Urinary bladder (tissue), 4 donors: Measurements from ENCODE around the gene ATP2C1. TPM values are rescaled to one million over a fixed set of nuclear protein-coding genes. Genes with fewer than 3 reads are reported as not detected.
"Not testable (repeated sequence)": the region's sequence is repeated elsewhere in the genome, so short reads cannot be mapped to it uniquely, and the experiment has no call there.

ENCODE experiments used
- DNase-seq: peaks from one replicate; pipeline ENCODE4 v3.0.0-alpha.2; 2015; ENCODE audit errors: extremely low spot score
- H3K27ac ChIP-seq: one replicate; pipeline ENCODE4 v1.5.1; 2013; ENCODE audit warnings: low read depth, mild to moderate bottlenecking, moderate library complexity
- H3K36me3 ChIP-seq: one replicate; pipeline ENCODE4 v1.6.1; 2013; ENCODE audit warnings: mild to moderate bottlenecking, moderate library complexity; ENCODE audit not compliant: insufficient read depth
- H3K4me1 ChIP-seq: one replicate; pipeline ENCODE4 v1.6.1; 2013; ENCODE audit warnings: mild to moderate bottlenecking, moderate library complexity; ENCODE audit not compliant: insufficient read depth
- H3K4me3 ChIP-seq: one replicate; pipeline ENCODE4 v1.5.1; 2013; ENCODE audit warnings: low read depth, low read length
- WGBS: extraction: QIAGEN DNeasy Blood & Tissue Kit; methylation state at CpG from one replicate; pipeline ENCODE4 v1.1.7; 2013; 5-methylcytosine and 5-hydroxymethylcytosine counted together
- polyA plus RNA-seq: library from polyadenylated mRNA; stranded (reverse); fragments of 200-250 nt; gene quantifications from one replicate; pipeline ENCODE4 v1.2.3, GENCODE V29; 2013
- total RNA-seq: library from RNA; depleted of rRNA; stranded (reverse); fragments of >200 nt; gene quantifications from one replicate; pipeline ENCODE4 v1.2.3, GENCODE V29; 2014
- donor health status: healthy with polysubstance abuse.
- donor health status: healthy.

The ATP2C1 gene
- total and polyA plus RNA-seq, 2 donors: 41.8 to 94.4 TPM

DNA sequence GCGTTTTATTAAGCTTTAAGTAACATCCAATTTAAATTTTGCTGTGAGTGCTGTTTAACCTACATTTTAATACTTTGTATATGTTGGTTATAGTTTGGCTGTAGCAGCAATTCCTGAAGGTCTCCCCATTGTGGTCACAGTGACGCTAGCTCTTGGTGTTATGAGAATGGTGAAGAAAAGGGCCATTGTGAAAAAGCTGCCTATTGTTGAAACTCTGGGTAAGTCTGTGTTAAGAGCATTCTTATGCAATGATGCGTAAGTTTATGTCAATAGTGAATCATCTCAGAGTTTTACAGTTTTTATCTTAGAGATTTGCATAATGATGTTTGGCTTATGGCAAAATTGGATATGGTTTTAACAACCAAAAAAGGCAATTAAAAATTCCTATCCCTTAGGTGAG lies 70.0 kb downstream of the ATP2C1 start:
- H3K4me3 ChIP-seq: no peak overlapping the region
- peaks cover 3% of the 10 kb centered on the region for H3K36me3 ChIP-seq
- DNase-seq: no peak
- H3K4me1 ChIP-seq: no peaks in the 10 kb centered on the region
- 83% methylated on average over 3 of the region's 3 CpGs for WGBS
- no peak overlapping the region for H3K27ac ChIP-seq

DNA sequence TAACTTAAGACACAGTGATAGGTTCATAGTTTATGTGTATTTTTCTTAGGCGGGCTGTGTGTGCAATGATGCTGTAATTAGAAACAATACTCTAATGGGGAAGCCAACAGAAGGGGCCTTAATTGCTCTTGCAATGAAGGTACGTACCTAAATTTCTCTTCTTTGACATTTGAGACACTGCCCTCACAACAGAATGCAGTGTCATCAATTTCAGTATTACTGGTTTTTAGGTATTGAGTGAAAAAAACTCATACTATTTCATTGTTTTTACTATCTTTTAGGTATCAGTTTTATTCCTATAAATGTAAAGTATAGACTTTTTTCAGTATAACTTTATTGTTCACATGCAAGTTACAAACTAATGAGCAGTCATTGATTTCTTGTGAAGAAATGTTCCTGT lies 73.4 kb downstream of the ATP2C1 start:
- Histone ChIP-seq H3K4me1 (no peaks in the 10 kb centered on the region), H3K4me3 (no peak overlapping the region), H3K27ac (no peak overlapping the region), H3K36me3 (peaks cover 7% of the 10 kb centered on the region)
- 94% methylated on average over 2 of the region's 2 CpGs for WGBS
- no peak for DNase-seq

DNA sequence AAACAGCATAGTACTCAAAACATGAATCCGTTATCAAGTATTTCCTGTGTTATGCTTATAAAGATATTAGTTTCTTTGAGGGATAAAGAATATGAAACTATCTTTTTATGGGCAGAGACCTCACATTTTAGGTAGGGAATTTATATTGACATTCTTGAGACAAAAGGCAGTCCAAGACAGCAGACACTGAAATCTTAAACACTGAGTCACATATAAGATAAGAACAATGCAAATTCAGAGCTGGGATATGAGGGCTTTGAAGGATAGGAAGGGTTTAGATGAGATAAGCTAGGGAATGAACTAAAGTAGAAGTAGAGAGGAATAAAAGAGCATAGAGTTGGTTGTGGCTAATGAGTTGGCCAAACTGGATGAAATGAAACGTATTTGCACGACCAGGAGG lies 74.3 kb downstream of the ATP2C1 start:
- Histone ChIP-seq H3K27ac (no peak overlapping the region), H3K4me1 (no peaks in the 10 kb centered on the region), H3K4me3 (no peak overlapping the region), H3K36me3 (peaks cover 7% of the 10 kb centered on the region)
- WGBS: 68% methylated on average over 3 of the region's 3 CpGs
- no peak for DNase-seq

DNA sequence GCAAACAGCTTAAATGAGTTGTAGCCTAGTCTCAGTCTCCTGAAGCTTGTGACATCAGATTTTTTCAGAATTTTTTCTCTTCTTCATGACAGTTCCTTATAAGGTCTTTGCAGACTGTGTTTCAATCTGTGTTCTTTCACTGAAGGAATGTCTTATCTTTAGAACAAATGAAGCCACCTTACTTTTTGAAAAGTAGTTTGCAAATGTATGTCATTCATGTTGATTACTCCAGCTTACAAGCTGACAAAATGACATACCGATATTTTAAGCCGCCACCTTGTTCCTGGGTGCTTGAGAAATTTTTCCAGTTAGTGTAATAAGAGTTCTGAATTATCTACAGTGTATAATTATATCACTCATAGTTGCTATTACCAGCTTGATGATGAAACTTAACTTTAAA lies 75.7 kb downstream of the ATP2C1 start:
- Histone ChIP-seq H3K4me1 (no peaks in the 10 kb centered on the region), H3K27ac (no peak overlapping the region), H3K36me3 (peaks cover 7% of the 10 kb centered on the region), H3K4me3 (no peak overlapping the region)
- 89% methylated on average over 2 of the region's 2 CpGs for WGBS
- no peak for DNase-seq

DNA sequence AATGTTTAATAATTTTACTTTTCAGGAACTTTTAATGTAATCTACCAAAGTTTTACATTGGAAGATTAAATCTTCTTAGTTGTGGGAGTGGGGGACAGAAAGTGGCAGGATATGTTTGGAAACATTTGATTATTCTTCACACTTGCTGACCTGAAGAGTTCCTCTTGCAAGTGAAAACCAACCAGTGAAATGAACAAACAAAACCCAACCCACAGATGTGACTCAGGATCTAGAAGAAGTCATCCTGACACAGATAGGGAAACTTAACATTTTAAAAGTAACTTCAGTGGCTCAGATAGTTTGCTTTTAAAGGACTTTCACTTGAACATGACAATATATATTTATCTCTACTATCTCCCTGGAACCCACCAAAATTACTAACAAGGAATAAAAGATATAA lies 77.3 kb downstream of the ATP2C1 start:
- peaks cover 7% of the 10 kb centered on the region for H3K36me3 ChIP-seq
- H3K4me3 ChIP-seq: no peak overlapping the region
- no peak for DNase-seq
- no peak overlapping the region for H3K27ac ChIP-seq
- no peaks in the 10 kb centered on the region for H3K4me1 ChIP-seq

DNA sequence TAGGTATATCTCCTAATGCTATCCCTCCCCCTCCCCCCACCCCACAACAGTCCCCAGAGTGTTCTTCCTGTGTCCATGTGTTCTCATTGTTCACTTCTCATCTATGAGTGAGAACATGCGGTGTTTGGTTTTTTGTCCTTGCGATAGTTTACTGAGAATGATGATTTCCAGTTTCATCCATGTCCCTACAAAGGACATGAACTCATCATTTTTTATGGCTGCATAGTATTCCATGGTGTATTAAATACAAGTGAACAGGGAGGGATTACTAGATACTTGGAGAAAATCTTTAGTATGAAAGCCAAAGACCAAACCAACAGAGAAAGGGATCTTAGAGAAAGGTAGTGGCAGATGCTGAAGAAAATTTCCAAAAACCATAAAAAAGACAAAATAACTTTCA lies 78.7 kb downstream of the ATP2C1 start:
- DNase-seq, H3K36me3 ChIP-seq, H3K4me1 ChIP-seq, H3K4me3 ChIP-seq, H3K27ac ChIP-seq: not testable (repeated sequence)
- 99% methylated on average over 2 of the region's 2 CpGs for WGBS

DNA sequence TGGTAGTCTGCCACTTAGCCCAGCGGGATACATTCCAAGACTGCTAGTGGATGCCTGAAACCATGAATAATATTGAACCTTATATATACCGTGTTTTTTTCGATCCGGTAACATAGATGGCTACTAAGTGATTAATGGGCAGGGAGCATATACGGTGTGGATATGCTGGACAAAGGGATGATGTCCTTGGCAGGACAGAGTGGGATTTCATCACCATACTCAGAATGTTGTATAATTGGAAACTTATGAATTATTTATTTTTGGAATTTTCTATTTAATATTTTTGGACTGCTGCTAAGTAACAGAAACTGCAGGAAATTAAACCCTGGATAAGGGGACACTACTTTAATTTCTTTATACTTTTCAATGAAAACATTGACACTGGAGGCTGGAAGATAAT lies 79.5 kb downstream of the ATP2C1 start:
- Histone ChIP-seq H3K4me1 (no peaks in the 10 kb centered on the region), H3K4me3 (no peak overlapping the region), H3K27ac (no peak overlapping the region), H3K36me3 (peaks cover 6% of the 10 kb centered on the region)
- 93% methylated on average over 5 of the region's 5 CpGs for WGBS
- no peak for DNase-seq

DNA sequence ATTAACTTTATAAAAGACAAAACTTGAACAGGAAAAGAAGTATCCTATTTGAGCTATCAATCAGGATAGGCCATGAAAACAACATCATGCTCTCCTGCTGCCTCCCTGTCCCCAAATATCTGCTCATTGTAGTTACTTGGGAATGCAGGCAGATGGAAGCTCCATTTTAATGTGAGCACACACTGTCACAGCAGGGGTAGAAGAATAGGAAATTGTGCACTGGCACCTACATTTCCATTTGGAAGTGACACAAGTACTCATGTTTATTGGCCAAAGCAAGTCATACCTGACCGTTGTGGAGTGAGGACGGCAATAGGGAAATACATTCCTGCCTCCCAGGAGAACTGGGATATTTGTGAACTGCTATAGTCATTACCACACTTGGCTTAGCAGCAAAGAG lies 80.3 kb downstream of the ATP2C1 start:
- Histone ChIP-seq H3K4me1 (no peaks in the 10 kb centered on the region), H3K27ac (no peak overlapping the region), H3K36me3 (peaks cover 6% of the 10 kb centered on the region), H3K4me3 (no peak overlapping the region)
- DNase-seq: no peak
- 94% methylated on average over 2 of the region's 2 CpGs for WGBS

DNA sequence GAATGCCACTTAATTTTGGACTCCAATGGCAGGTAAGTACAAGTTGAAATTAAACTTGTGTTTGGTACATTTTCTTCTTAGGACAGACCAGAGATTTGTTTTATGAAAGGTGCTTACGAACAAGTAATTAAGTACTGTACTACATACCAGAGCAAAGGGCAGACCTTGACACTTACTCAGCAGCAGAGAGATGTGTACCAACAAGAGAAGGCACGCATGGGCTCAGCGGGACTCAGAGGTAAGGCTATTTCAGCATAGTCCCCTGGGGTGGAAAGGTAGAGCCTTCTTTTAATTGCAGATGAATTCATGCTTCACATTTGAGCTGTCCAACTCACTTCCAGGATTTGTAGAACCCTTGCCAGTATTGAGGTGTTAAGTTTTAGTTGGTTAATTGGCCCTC lies 81.4 kb downstream of the ATP2C1 start:
- 93% methylated on average over 3 of the region's 3 CpGs for WGBS
- peaks cover 5% of the 10 kb centered on the region for H3K36me3 ChIP-seq

DNA sequence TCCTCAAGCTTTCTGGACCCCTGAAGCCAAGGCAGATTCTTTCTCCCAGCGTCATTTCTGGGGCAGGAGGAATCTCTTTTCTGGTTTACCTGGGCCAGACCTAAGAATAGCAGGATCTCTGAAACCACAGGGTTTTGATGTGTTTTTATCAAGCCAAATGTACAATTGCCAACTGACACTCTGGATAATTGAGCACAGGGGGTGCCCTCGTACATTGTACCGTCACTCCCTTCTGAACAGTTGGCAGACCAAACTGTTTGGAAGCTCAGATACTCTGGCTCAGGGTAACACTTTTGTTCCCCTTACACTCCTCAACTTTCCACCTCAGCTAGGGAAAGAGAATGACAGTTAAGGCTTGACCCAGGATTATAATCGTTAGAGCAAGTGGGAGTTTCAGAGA lies 82.8 kb downstream of the ATP2C1 start:
- H3K4me3 ChIP-seq: no peak overlapping the region
- H3K4me1 ChIP-seq: no peaks in the 10 kb centered on the region
- peaks cover 2% of the 10 kb centered on the region for H3K36me3 ChIP-seq
- WGBS: 76% methylated on average over 4 of the region's 4 CpGs
- DNase-seq: no peak
- H3K27ac ChIP-seq: no peak overlapping the region

More for the DNA sequence above, 81.4 kb downstream of the ATP2C1 start:
- no peak for DNase-seq
- no peak overlapping the region for H3K4me3 ChIP-seq
- no peaks in the 10 kb centered on the region for H3K4me1 ChIP-seq
- no peak overlapping the region for H3K27ac ChIP-seq

DNA sequence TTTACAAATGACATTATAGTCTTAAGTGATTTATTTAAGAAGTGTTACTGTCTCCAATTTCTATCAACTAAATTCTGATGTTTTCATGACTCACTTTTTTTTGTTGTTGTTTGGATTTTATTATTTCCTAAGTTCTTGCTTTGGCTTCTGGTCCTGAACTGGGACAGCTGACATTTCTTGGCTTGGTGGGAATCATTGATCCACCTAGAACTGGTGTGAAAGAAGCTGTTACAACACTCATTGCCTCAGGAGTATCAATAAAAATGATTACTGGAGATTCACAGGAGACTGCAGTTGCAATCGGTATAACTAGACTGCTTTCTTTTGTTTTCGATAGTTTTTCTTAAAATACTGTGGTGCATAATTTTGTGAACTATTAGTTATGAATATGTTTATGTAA lies 85.2 kb downstream of the ATP2C1 start:
- H3K4me3 ChIP-seq: no peak overlapping the region
- no peak overlapping the region for H3K27ac ChIP-seq
- DNase-seq: no peak
- no peaks in the 10 kb centered on the region for H3K36me3 ChIP-seq
- WGBS: 89% methylated on average over 2 of the region's 2 CpGs
- H3K4me1 ChIP-seq: no peaks in the 10 kb centered on the region

DNA sequence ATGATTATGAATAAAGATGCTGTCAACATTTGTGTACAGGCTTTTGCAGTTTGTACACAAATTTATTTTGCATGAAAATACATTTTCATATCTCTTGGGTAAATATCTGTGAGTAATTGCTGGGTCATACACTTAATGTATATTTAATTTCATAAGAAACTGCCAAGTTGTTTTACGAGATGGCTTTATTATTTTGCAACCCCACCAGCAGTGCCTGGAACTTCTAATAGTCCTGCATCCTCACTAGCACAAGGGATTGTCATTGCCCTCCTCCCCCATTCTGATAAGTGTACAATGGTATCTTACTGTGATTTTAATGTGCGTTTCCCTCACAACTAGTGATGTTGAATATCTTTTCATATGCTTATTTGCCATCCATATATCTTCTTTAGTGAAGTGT lies 87.6 kb downstream of the ATP2C1 start:
- no peak for DNase-seq
- Histone ChIP-seq H3K4me1 (no peaks in the 10 kb centered on the region), H3K36me3 (no peaks in the 10 kb centered on the region), H3K4me3 (no peak overlapping the region), H3K27ac (no peak overlapping the region)
- 92% methylated on average over 2 of the region's 2 CpGs for WGBS

DNA sequence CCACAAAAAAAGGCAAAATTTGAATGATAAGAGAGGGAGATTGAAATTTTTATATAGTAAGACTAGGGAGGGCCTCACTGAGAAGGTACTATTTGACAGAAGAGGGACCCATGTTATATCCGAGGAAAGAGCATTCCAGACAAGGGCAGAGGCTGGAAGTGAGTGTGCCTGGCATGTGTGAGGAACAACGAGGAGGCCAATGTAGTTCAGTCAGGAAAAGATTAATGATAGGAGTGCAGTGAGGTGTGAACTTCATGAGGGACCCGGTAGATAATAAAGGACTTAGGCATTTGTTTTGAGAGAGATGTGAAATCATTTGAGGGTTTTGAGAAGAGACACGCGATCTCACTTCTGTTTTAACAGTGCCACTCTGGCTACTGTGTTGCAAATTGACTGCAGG lies 96.4 kb downstream of the ATP2C1 start:
- Histone ChIP-seq H3K4me3 (no peak overlapping the region), H3K4me1 (no peaks in the 10 kb centered on the region), H3K36me3 (peaks cover 3% of the 10 kb centered on the region), H3K27ac (no peak overlapping the region)
- 71% methylated on average over 5 of the region's 5 CpGs for WGBS
- DNase-seq: no peak

DNA sequence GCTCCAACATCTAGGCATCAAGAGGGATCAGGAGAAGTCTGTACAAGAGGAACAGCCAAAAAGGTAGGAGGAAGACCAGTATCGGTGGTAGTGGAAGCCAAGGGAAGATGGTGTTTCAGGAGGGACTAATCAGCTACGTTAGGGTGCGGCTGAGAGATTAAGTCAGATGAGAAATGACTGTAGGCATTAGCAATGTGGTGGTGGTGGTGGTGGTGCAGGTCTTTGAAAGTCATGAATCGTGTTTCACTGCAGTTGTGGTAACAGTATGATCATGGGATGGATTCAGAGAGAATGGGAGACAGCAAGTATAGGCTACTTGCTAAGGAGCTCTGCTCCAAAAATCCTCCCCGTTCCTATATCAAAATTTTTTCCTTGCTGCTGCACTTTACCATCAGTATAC lies 97.2 kb downstream of the ATP2C1 start:
- Histone ChIP-seq H3K36me3 (peaks cover 3% of the 10 kb centered on the region), H3K4me3 (no peak overlapping the region), H3K4me1 (no peaks in the 10 kb centered on the region), H3K27ac (no peak overlapping the region)
- 97% methylated on average over 5 of the region's 5 CpGs for WGBS
- no peak for DNase-seq

DNA sequence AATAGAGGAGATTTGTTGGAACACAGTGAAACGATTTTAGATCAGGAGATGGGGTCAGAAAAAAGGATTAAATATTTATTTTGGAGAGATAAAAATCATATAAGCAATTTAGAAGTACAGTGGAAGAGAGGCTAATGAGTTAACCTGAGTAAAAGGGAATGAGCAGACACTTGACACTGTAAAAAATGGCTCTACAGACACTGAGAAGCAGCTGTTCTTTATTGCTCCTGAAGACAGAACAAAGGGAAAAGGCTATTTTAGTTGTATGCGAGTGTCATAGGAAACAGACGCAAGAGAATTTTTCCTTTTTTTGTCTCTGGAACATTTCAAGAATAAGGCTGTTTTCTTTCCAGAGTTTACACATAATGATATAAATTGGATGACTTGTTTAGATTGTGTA lies 98.5 kb downstream of the ATP2C1 start:
- no peak for DNase-seq
- Histone ChIP-seq H3K4me3 (no peak overlapping the region), H3K4me1 (no peaks in the 10 kb centered on the region), H3K27ac (no peak overlapping the region), H3K36me3 (peaks cover 3% of the 10 kb centered on the region)
- 58% methylated on average over 3 of the region's 3 CpGs for WGBS
